GM21737 (cell line): ENCODE results near the gene GSTO1.
A peak's percentile ranks its signal among the peaks of the same experiment; 100 is the strongest.

Source experiments
- ATAC-seq: cut with Tn5 transposase; IDR thresholded peaks from one replicate; pipeline ENCODE4 v1.9.1; 2021; ENCODE audit warnings: mild to moderate bottlenecking, moderate library complexity; ENCODE audit not compliant: unreplicated experiment

GSTO1 gene

DNA sequence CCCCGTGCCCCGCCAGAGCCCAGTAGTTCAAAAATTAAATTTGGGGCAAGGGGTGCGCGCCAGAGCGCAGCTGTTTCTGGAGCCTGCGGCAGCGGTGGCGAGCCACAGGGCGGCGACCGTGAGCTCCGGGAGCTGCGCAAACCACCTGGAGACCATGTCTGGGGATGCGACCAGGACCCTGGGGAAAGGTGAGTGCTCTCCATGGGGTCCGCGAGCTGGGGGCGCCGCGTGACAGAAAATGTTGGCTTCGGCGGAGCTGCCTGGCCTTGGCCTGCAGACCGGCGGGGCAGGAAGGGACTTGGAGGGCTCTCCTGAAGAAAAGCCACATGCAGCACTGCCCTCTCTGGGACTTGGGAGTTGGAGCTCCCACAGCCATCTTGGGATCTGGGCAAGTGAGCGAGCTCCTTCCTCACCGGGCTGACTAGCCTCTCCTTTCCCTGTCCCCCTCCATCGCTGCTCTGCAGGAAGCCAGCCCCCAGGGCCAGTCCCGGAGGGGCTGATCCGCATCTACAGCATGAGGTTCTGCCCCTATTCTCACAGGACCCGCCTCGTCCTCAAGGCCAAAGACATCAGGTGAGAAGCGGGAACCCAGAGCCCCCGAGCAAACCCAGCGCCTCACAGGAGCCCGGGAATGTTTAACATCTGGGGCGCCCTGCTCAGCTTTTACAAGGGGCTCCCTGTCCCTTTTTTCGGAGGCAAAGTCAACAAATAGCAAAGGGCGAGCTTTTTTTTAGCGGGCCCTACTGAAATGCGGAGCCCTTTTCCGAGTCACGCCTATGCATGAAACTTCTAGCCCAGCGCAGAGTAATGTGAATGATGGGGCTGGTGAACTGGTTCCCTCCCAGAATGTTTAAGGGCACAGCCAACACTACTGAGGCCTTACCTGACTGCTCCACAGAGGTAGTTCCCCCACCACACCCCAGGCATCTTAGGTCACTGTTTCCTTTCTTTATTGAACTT lies 20.4 kb downstream of the GSTO1 start:
- ATAC-seq = no peak

DNA sequence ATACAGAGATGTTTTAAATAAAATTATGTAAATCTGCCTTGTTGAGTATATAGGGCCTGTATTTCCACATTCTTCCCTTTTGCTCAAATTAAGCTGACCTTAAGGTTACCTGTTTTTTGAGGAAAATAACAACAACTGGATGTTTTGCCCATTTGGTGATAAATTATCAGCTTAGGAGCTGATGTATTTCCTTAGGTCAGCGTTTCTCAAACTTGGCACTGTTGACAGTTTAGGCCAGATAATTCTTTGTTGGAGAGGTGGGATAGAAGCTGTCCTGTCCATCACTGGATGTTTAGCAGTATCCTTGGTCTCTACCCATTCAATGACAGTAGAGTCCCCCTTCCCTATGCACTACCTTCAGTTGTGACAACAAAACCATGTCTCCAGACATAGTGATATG lies 21.5 kb downstream of the GSTO1 start:
- no peak for ATAC-seq

GRCh38 chr10:104277785-104278184 lies 23.1 kb downstream of the GSTO1 start:
- no peak for ATAC-seq

GRCh38 chr10:104279550-104280259 lies 25.0 kb downstream of the GSTO1 start:
- no peak for ATAC-seq

DNA sequence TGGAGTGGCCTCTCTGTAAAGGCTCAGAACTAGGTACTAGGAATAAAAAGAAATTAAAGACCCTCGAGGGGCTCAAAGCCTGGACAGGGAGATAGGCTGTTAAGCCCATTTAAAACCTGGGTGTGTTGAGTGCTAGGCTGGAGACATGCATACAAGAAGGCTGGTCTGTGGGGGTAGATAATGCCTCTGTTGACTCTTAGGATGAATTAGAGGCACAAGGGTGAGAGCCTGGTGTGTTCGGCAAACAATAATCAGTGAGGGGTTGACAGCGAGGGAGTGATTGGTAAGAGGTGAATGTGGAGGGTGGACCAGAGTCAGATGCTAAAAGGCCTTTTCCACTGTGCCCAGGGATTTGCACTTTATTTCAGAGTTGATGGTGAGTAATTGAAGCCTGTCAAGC lies 27.0 kb downstream of the GSTO1 start:
- ATAC-seq = no peak

GRCh38 chr10:104284846-104285245 lies 30.2 kb downstream of the GSTO1 start:
- ATAC-seq = no peak

- no peak for ATAC-seq
Observed at GRCh38 chr10:104286939-104287338, 32.2 kb downstream of the GSTO1 start.

DNA sequence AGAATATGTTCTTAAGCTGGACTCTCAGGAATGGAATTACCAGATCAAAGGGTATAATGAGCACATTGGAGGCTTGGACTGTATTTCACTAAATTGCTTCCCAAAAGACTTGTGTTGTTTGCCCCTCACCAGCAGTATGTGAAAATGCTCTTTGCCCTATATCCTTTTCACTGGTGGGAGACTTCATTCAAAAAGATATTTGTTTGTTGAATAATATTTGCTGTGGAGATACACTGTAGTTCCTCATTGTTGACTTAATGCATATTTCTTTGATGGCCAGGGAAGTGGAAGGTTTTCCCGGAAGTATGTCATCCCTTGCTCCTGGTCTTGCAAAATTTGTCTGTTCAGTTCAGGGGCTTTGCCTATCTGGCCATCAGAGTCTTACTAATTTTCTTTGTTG lies 33.7 kb downstream of the GSTO1 start:
- ATAC-seq = no peak

DNA sequence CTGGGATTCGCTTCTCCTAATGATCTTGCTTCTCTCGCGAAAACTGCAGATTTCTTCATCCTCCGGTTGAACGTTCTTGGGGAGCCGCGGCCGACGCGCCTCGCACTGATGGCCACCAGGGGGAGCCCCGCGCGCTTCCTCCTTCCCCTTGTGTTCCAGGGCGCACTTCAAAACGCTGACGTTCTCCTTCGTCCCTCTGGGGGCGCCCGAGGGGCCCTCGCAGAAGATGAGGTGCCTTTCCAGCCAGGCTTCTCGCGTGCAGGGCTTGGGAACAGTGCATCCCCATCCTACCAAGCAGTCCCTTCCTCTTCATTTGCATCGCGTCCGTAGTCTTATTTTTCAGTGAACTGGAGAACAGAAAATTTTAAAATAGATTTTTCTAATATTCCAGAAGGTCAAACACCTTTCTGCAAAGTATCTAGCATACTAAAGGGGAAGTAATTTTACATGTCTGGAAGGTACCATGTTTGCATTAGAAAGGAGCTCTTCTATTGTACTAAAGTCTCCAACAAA lies 36.8 kb downstream of the GSTO1 start:
- peak; percentile 98 for ATAC-seq

- no peak for ATAC-seq
Observed at GRCh38 chr10:104293011-104293410, 38.3 kb downstream of the GSTO1 start.

- no peak for ATAC-seq
Observed at GRCh38 chr10:104293781-104294321, 39.2 kb downstream of the GSTO1 start.

GRCh38 chr10:104296687-104297436 lies 42.2 kb downstream of the GSTO1 start:
- no peak for ATAC-seq

GRCh38 chr10:104297697-104298660 lies 43.3 kb downstream of the GSTO1 start:
- ATAC-seq = no peak

DNA sequence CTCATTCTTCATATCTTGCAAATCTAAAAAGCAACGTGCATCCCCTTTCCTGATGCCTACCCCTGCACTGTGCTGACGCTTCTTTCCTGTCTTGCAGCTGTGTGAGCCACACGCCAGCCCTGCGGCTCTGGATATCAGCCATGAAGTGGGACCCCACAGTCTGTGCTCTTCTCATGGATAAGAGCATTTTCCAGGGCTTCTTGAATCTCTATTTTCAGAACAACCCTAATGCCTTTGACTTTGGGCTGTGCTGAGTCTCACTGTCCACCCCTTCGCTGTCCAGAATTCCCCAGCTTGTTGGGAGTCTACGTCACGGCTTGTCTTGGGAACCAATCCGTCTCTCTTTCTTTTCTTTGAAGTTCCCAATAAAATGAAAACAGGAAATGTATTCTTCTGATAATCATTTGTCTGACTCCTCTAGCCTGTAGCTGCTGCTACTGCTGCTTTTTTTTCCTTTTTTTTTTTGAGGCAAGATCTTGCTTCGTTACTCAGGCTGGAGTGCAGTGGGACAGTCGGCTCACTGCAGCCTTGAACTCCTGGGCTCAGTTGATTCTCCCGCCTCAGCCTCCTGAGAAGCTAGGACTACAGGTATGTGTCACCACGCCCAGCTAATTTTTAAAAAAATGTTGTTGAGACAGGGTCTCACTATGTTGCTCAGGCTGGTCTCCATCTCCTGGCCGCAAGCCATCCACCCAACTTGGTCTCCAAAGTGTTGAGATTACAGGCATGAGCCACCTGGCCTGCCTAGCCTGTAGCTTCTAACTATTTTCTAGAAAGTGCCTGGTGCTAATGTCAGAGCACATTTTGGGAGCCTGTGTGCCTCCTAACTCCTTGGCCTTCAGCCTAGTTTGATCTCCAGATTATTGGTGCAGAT lies 44.6 kb downstream of the GSTO1 start:
- no peak for ATAC-seq

GRCh38 chr10:104300002-104300735 lies 45.5 kb downstream of the GSTO1 start:
- ATAC-seq = no peak

GRCh38 chr10:104300736-104301292 lies 46.1 kb downstream of the GSTO1 start:
- ATAC-seq = no peak

DNA sequence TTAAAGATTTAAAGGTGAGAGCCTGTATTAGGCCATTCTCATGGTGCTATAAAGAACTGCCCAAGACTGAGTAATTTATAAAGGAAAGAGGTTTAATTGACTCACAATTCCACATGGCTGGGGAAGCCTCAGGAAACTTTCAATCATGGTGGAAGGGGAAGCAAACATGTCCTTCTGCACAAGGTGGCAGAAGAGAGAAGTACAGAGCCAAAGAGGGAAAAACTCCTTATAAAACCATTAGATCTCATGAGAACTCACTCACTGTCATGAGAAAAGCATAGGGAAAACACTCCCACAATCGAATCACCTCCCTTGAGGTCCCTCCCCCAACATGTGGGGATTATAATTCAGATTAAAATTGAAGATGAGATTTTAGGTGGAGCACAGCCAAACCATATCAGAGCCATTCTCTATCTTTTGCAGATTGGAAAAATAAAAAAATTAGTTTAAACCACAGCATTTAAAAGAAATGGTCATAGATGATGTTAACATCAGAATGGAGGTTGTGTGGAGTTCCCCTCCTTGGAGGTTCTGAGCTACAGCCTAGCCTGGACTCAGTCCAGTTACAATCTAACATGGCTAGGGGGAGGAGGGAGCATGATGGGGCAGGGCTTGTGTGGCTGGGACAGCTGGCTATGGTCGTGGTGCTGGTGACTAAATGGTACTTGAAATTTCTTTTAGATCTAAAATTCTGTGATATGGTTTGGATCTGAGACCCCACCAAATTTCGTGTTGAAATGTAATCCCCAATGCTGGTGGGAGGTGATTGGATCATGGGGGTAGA lies 47.4 kb downstream of the GSTO1 start:
- no peak for ATAC-seq
